HEK293 (cell line): ENCODE results near the gene C6orf58.

Experiments used
- CTCF ChIA-PET: fragments of 350-600 bp; formaldehyde crosslinking; extraction: SDS; loops from one replicate; lab custom pipeline; 2021; ENCODE audit warnings: antibody characterized with exemption; lab: Yijun Ruan, JAX
- POLR2A ChIA-PET: fragments of 300-600 bp; formaldehyde crosslinking; extraction: SDS; loops from one replicate; lab custom pipeline; 2020; ENCODE audit warnings: antibody characterized with exemption, inconsistent platforms; lab: Yijun Ruan, JAX
- H3K27ac ChIP-seq: fragments of 200-500 bp; sonication (Bioruptor generic); 2 replicates; pipeline ENCODE4 v1.5.1; 2014; ENCODE audit warnings: low read depth, low read length, control low read depth, inconsistent platforms; ENCODE audit errors: extremely low read depth
- H3K36me3 ChIP-seq, 2 experiments: fragments of 200-500 bp in 1 of 2; sonication (Bioruptor generic) in 1 of 2; 1 replicate in 1 of 2; 2 replicates in 1 of 2; pipeline ENCODE4 v1.5.1; 2014 to 2017; ENCODE audit warnings: inconsistent platforms in 2 of 2, low read length in 2 of 2; ENCODE audit not compliant: control insufficient read depth in 2 of 2, insufficient read depth in 1 of 2
- H3K4me1 ChIP-seq: fragments of 200-500 bp; sonication (Bioruptor generic); 2 replicates; pipeline ENCODE4 v1.5.1; 2014; ENCODE audit warnings: mild to moderate bottlenecking, low read length, inconsistent platforms; ENCODE audit not compliant: control insufficient read depth, insufficient read depth
- H3K4me3 ChIP-seq: 2 replicates; pipeline ENCODE4 v1.5.1; 2011; ENCODE audit warnings: low read depth, mild to moderate bottlenecking, control low read depth, low read length, moderate library complexity
- H3K9me3 ChIP-seq: fragments of 200-500 bp; sonication (Bioruptor generic); 2 replicates; pipeline ENCODE4 v1.5.1; 2014; ENCODE audit warnings: low read depth, low read length, inconsistent platforms; ENCODE audit not compliant: control insufficient read depth, insufficient read depth
- FEZF1 ChIP-seq: fragments of 450-650 bp; formaldehyde crosslinking; IDR thresholded peaks from 2 replicates; pipeline ENCODE4 v1.5.1; 2016; ENCODE audit warnings: missing biosample characterization, missing genetic modification characterization
- HOXC10 ChIP-seq: sonication (generic); formaldehyde crosslinking; IDR thresholded peaks from 2 replicates; pipeline ENCODE4 v1.8.1; 2023; ENCODE audit warnings: mild to moderate bottlenecking, missing genetic modification reagents
- INSM2 ChIP-seq: fragments of 450-650 bp; formaldehyde crosslinking; IDR thresholded peaks from 2 replicates; pipeline ENCODE4 v1.5.1; 2016; ENCODE audit warnings: missing biosample characterization, missing genetic modification characterization
- ZBTB21 ChIP-seq: fragments of 450-650 bp; formaldehyde crosslinking; IDR thresholded peaks from 2 replicates; pipeline ENCODE4 v1.5.1; 2017; ENCODE audit warnings: missing biosample characterization, missing genetic modification characterization
- ZBTB48 ChIP-seq: fragments of 450-650 bp; formaldehyde crosslinking; IDR thresholded peaks from 2 replicates; pipeline ENCODE4 v1.5.1; 2016; ENCODE audit warnings: missing biosample characterization, missing genetic modification characterization
- ZBTB49 ChIP-seq: fragments of 450-650 bp; formaldehyde crosslinking; IDR thresholded peaks from 2 replicates; pipeline ENCODE4 v1.5.1; 2016; ENCODE audit warnings: missing biosample characterization, missing genetic modification characterization, low read depth
- ZBTB8A ChIP-seq: fragments of 450-650 bp; formaldehyde crosslinking; IDR thresholded peaks from 2 replicates; pipeline ENCODE4 v1.5.1; 2016; ENCODE audit warnings: missing biosample characterization, missing genetic modification characterization
- ZFP41 ChIP-seq: fragments of 450-650 bp; formaldehyde crosslinking; IDR thresholded peaks from 2 replicates; pipeline ENCODE4 v1.5.1; 2016; ENCODE audit warnings: missing biosample characterization, missing genetic modification characterization, borderline replicate concordance
- ZNF112 ChIP-seq: fragments of 450-650 bp; formaldehyde crosslinking; IDR thresholded peaks from 2 replicates; pipeline ENCODE4 v1.5.0; 2017; ENCODE audit warnings: missing biosample characterization, missing genetic modification characterization
- ZNF133 ChIP-seq: fragments of 450-650 bp; formaldehyde crosslinking; IDR thresholded peaks from 2 replicates; pipeline ENCODE4 v1.5.1; 2016; ENCODE audit warnings: missing biosample characterization, missing genetic modification characterization
- ZNF274 ChIP-seq, 2 experiments: fragments of 200-500 bp in 1 of 2; fragments of 450-650 bp in 1 of 2; sonication (Bioruptor generic) in 1 of 2; formaldehyde crosslinking in 1 of 2; IDR thresholded peaks; 2 replicates each; pipeline versions ENCODE4 v1.5.1 to v1.6.1; 2014 to 2016; ENCODE audit warnings: borderline replicate concordance in 1 of 2, inconsistent platforms in 1 of 2, low read length in 1 of 2, missing biosample characterization in 1 of 2, missing genetic modification characterization in 1 of 2
- ZNF311 ChIP-seq: fragments of 450-650 bp; formaldehyde crosslinking; IDR thresholded peaks from 2 replicates; pipeline ENCODE4 v1.5.1; 2017; ENCODE audit warnings: missing biosample characterization, missing genetic modification characterization, borderline replicate concordance
- ZNF341 ChIP-seq: fragments of 450-650 bp; formaldehyde crosslinking; IDR thresholded peaks from 2 replicates; pipeline ENCODE4; 2016; ENCODE audit warnings: low read depth, missing biosample characterization, missing genetic modification characterization
- ZNF433 ChIP-seq: fragments of 450-650 bp; formaldehyde crosslinking; IDR thresholded peaks from 2 replicates; pipeline ENCODE4 v1.5.1; 2016; ENCODE audit warnings: missing biosample characterization, missing genetic modification characterization, low read depth
- ZNF449 ChIP-seq: fragments of 450-650 bp; formaldehyde crosslinking; IDR thresholded peaks from 2 replicates; pipeline ENCODE4 v1.5.1; 2017; ENCODE audit warnings: missing biosample characterization, mild to moderate bottlenecking, missing genetic modification characterization, moderate library complexity
- ZNF473 ChIP-seq: fragments of 450-650 bp; formaldehyde crosslinking; IDR thresholded peaks from 2 replicates; pipeline ENCODE4 v1.5.1; 2017; ENCODE audit warnings: missing biosample characterization, missing genetic modification characterization
- ZNF530 ChIP-seq: fragments of 450-650 bp; formaldehyde crosslinking; IDR thresholded peaks from 2 replicates; pipeline ENCODE4 v1.5.1; 2016; ENCODE audit warnings: low read depth, missing biosample characterization, missing genetic modification characterization
- ZNF571 ChIP-seq: fragments of 450-650 bp; formaldehyde crosslinking; IDR thresholded peaks from 2 replicates; pipeline ENCODE4 v1.5.0; 2017; ENCODE audit warnings: missing biosample characterization, missing genetic modification characterization
- ZNF580 ChIP-seq: fragments of 450-650 bp; formaldehyde crosslinking; IDR thresholded peaks from 2 replicates; pipeline ENCODE4 v1.5.1; 2016; ENCODE audit warnings: missing biosample characterization, missing genetic modification characterization
- ZSCAN4 ChIP-seq: fragments of 450-650 bp; formaldehyde crosslinking; IDR thresholded peaks from 2 replicates; pipeline ENCODE4 v1.5.1; 2017; ENCODE audit warnings: missing biosample characterization, missing genetic modification characterization

The C6orf58 gene

GRCh38 chr6:127570739-127571389 lies 6.1 kb upstream of the C6orf58 start:
- peaks cover 2% of the 10 kb centered on the region; the same call in 1 of the 2 replicates for H3K4me1 ChIP-seq
- no peak for TF ChIP-seq ZSCAN4
- no peak for TF ChIP-seq ZNF341 (tag by site-specific recombination)
- TF ChIP-seq ZNF133 (tag by site-specific recombination), result no peak
- TF ChIP-seq ZNF473 (tag by site-specific recombination), result no peak
- TF ChIP-seq INSM2 (tag by site-specific recombination), result no peak
- no peak for TF ChIP-seq ZNF571 (tag by site-specific recombination)
- no peak for TF ChIP-seq ZBTB21 (tag by site-specific recombination)
- no peak for TF ChIP-seq ZBTB8A
- TF ChIP-seq ZNF580, result no peak
- TF ChIP-seq ZNF530, result no peak
- TF ChIP-seq ZNF449 (tag by site-specific recombination), result no peak
- no peak for TF ChIP-seq FEZF1 (tag by site-specific recombination)
- no peak for TF ChIP-seq HOXC10
- no peak for TF ChIP-seq ZNF433 (tag by site-specific recombination)
- TF ChIP-seq ZBTB49 (tag by site-specific recombination), result no peak
- no peak for TF ChIP-seq ZNF311
- TF ChIP-seq ZNF274 (IDR thresholded peaks at IDR 0.05; ENCODE audit: low read length), result no peak
- TF ChIP-seq ZNF274 (tag by site-specific recombination; IDR thresholded peaks at IDR 0.05; ENCODE audit: borderline replicate concordance), result no peak
- TF ChIP-seq ZFP41, result no peak
- no peak for TF ChIP-seq ZNF112
- TF ChIP-seq ZBTB48 (tag by site-specific recombination), result no peak

More at GRCh38 chr6:127570739-127571389, 6.1 kb upstream of the C6orf58 start:
- ChIA-PET CTCF (no interaction called here), POLR2A (no interaction called here)
- no peak overlapping the region for H3K27ac ChIP-seq
- H3K4me3 ChIP-seq, result no peak overlapping the region
- H3K36me3 ChIP-seq, result no peaks in the 10 kb centered on the region
- H3K9me3 ChIP-seq, result no peaks in the 10 kb centered on the region
